Tongue (tissue), 2 donors: ENCODE results near the gene RNF183. TPM values are rescaled to one million over a fixed set of nuclear protein-coding genes. Genes with fewer than 3 reads are reported as not detected.

Experiments used
- DNase-seq: peaks from one replicate; pipeline ENCODE4 v3.0.0-alpha.2; 2015
- total RNA-seq: library from RNA; depleted of rRNA; stranded (reverse); fragments of >200 nt; gene quantifications from one replicate; pipeline ENCODE4 v1.2.3, GENCODE V29; 2014

RNF183 gene, protein sequence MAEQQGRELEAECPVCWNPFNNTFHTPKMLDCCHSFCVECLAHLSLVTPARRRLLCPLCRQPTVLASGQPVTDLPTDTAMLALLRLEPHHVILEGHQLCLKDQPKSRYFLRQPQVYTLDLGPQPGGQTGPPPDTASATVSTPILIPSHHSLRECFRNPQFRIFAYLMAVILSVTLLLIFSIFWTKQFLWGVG
- 0.21 TPM for total RNA-seq

DNA sequence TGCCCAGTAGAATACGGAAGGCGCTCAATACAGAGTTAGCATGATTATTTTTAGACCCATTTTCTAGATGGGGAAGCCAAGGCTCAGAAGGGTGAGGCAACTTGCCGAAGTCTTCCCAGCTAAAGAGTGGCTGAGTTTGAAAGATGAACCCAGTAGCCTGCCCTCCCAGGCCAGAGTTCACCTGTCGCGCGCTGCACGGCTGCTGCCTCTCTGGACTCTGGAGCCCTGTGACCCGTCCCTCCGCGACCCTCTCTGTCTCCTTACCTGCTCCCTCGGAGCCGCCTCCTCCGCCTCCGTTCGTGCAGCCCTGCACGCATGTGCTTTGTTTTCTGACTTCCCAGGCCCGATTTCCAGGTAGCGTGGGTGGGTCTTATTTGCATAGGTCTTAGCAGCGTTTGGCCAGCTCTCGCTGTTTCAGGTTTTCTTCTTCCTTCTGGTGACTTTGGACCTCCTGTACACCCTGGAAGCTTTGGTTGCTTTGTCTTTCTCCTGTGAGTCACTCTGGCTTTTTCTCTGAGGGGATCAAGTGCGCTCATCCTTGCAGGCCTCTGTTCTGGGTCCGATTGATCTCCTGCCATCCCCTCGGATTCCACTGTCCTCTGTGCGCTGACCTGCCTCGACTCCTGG is at the start of gene RNF183:
RNF183 (minus strand) TSS at position 585 of the 627 bp plus-strand sequence. CDS start 5,192 bp downstream, outside the sequence.
- DNase-seq = no peak

DNA sequence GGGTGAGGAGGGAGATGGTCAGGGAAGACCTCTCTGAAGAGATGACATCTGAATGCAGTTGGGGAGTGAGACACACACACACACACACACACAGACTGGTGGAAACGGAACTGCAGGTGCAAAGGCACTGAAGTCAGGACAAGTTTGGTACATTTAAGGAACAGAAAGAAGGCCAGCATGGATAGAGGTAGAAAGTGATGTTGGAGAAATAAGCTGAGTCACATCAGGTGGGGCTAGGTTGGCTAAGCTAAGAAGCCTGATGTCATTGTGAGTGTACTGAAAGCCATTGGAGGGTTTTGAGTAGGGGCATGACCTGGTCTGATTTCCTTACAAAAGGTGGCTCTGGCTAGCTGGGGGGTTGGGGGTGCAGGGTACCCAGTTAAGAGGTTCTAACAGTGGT is 49.2 kb upstream of the RNF183 start:
- no peak for DNase-seq

DNA sequence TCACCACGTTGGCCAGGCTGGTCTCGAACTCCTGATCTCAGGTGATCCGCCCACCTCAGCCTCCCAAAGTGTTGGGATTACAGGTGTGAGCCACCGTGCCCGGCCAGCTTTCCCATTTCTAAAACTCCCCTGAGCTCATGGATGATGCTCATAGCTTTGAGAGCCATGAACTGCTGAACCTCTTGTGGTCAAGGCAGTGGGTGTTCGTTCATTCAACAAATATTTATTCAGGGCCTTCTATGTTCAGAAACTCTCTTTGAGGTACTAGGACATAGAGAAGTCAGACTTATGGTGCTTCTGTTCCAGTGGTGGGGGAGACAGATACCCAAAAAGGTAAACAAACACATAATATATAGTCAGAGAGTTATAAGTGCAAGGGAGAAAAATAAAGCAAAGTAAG is 48.8 kb upstream of the RNF183 start:
- DNase-seq = no peak

DNA sequence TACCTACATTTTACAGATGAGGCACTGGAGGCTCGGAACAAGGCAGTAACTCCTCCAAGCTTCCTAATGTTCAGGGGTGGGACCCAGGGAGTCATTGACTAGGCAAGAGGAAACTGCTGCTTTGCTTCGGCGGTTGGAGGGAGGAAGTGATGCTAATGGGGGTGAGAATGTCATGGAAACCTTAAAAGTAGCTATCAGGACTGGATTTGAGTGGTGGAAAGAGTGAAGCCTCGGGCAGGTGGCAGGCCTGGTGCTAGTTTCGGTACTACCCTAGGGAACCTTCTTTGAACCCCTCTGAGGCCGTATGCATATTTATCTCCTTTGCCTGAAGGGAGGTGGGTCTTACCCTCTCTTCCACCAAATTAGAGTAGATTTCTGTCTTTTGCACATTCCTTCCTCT is 47.8 kb upstream of the RNF183 start:
- DNase-seq = no peak

DNA sequence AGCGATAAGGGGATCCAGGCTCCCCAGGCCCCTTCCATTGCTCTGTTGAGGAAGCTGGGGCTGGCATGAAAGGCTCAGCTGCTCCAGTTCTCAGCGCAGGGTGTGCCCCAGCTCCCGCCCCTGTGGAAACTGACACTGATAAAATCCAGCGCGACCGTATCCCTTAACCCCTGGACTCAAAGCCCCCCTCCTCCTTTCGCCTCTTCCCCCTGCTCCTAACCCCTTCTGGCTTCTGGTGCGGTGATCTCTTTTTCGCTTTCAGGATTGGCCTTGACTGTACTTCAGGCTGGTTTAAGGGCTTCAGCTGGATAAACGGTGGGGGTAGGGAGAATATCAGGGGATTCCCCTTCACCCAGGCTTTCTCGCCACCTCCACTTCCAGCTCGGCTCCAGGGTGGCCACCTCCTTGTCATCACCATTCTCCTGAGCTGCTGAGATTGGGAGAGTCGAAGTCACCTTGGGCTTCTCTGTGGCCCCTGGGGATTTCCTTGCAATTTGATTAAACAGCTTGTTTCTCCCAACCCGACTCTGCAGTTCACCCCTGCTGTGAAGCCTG is 47.0 kb upstream of the RNF183 start:
- DNase-seq = no peak

DNA sequence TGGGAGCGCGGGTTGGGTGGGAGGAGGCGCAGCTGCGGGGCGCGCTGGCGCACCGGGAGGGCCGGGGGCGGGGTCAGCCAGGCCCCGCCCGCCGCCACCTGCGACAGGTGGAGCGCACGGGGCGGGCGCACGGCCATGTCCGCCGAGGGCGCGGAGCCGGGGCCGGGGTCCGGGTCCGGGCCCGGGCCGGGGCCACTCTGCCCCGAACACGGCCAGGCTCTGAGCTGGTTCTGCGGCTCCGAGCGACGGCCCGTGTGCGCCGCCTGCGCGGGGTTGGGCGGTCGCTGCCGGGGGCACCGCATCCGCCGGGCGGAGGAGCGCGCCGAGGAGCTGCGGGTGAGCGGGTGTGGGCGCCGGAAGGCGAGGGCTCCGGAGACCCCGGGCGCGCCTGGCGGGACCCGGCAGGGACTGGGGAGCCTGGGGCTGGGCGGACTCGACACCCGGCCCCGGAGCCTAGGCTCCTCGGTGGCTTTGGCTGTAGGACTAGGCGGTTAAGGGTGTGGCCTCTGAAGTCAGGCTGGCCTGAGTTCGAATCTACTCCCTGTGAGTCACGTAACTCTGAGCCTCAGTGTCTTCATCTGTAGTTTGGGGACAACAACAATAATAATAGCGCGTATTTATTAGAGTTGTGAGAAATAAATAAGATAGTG is 46.4 kb upstream of the RNF183 start, which contains the start of gene BSPRY:
BSPRY (plus strand) TSS at position 97 of the 650 bp plus-strand sequence; CDS start at position 136, 39 bp downstream.
- no peak for DNase-seq

DNA sequence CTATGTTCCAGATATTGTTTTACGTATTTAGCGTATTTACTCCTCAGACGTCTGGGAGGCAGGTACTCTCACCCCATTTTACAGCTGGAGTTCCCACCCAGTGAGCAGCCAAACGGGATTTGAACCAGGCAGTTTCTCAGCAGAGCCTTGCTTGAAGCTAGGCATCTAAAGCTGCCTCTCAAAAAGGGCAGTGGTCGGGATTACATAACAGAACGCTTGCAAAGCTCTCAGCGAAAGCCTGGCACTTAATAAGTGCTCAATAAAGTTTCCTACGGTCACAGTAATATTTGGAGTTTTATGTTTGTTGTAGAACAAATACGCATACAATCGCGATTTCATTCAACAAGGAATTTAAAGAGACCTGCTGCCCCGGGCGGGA is 45.9 kb upstream of the RNF183 start:
- no peak for DNase-seq

DNA sequence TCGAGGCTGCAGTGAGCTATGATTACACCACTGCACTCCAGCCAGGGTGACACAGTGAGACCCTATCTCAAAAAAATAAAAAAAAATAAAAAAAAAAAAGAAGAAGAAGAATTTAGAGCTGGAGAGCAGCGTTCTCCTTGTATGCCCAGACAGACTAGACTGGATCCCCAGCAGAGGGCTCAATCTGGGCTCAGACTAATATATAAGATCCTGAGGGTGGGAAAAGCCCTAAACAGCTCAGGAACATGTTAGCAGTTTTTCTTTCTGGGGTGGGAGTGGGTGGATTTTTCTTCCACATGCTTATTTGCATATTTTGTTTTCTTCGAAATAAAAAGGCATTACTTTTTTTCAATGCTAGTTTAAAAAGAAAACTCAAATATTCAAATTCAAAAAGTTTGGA is 45.3 kb upstream of the RNF183 start:
- DNase-seq = no peak

DNA sequence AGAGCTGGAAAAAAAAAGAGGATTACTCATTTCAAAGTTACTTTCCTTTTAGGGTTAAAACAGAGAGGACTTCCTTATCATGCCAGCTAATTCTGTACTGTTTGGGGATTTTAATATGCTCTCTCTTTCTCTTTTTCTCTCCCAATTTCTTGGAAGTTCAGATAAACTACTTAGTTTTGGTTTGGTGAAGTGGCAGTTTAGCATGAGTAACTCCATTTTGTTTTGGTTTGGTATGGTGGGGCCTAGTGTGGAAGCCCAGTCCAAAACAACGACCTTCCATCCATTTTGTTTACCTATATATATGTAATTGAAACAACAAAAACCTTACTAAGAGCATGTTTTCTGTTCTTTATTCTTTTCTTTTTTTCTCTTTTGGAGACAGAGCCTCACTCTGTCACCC is 42.5 kb upstream of the RNF183 start:
- no peak for DNase-seq

DNA sequence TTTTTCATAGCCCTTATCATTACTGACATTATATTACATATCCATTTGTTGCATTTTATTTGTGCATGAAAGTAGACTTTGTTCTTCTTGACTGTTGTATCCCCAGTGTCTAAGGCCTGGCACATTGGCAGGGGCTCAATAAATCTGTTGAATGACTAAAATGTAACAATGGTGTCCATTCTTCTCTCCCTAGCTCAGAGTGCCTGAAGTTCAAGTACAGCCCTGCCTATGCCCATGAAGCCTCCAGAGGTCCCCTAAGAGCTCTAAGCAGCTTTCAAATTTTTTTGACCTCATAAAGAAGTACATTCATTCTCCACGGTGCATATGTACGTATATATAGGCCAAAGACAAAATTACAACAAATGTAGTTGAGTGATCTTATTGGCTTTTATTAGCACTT is 42.0 kb upstream of the RNF183 start:
- DNase-seq = no peak

DNA sequence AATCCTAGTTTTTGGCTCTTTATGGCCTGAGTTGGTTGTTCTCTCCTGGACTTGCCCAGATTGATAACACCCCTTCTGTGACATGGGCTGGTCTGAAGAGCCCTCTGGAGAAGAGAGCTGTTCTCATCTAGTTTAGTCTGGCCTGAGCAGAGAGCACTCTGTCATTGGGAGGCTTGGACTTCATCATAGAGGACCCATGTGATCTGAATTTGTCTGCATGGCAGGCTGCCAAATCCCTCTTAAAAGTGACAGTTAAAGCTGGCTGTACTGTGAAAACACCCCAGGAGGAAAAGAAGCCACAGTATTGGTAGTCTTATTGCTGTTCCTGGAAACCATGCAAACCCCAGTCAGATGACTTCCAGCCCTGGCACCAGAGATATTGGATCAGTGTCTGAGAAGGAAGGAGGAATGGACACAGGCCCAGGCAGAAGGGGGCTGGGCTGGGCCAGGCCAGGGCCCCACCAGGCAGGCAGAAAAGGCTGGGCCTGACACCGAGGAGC is 40.6 kb upstream of the RNF183 start:
- DNase-seq = peak; percentile 95

DNA sequence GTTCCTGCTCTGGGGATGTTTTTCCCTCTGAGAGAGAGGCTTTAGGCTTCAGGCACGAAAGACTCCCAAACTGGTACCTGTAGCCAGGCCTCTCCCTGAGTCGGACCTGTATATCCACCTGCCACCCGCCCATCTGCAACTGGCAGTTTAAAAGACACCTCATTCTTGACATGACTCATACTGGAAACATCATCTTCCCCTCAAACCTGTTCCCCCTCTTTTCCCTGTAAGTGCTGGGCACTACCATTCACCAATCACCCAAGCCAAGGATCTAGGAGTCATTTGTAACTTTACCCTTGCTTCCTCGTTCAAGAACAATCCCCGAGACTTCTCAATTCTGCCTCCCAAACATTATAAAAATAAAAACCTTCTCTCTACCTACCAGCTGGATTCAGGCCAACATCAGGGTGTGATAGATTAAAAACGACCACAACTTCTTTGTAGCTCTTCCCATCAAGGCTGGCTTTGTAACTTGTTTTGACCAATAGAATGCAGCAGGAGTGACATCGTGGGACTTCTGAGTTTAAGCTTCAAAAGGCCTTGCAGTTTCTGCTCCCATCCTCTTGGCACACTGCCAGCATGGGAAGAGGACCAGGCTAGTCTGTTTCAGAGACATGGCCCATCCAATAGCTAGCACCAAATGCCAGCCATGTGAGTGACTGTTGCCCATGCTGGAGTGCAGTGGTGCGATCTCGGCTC is 38.7 kb upstream of the RNF183 start:
- peak; percentile 51 for DNase-seq

DNA sequence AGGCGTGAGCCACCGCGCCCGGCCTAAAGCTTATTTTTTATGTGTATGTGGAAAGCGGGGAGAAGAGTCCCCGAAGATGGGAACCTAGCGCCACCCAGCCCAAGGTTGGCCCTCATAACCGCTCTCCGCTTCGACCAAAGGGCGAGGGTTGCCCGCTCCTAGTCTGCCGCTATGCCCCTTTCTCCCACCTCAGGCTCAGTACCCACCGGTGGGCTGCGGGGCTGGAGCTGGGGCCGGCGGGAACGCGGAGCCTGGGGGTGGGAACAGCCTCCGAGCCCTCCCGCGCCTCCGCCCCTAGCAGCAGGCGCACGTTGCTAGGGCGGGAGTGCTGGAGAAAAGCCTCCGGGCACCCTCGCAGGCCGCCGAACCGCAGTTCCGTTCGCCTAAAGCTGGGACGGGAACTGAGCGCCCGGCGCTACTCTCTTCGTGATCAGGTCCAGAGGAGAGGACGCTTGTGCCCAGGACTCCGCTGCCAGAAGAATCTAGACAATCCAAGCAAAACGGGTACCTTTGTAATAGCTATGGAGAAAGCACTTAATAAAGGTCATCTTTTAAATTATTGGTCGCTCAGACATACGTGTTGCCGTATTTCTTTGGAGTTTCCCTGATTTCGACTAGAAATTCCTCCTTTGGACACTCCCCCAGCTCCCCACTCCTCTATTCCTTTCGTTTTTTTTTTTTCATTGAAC is 37.0 kb upstream of the RNF183 start, which contains the start of gene WDR31:
WDR31 (minus strand) TSS at position 265 of the 689 bp plus-strand sequence. CDS start 8,253 bp downstream, outside the sequence.
- peak; percentile 95 for DNase-seq

DNA sequence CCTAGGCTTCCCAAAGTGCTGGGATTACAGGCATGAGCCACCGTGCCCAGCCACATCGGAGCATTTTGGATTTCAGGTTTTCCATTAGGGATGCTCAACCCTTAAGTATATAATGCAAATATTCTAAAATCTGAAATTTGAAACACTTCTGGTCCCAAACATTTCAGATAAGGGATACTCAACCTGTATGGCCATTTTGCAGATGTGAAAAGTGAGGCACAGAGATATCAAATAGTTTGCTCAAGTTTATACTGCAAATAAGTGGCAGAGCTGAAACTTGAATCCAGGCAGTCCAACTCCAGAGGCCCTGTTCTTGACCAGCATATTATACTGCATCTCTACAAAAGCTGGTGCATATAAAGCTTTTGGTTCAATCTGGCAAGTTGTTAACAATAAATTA is 34.5 kb upstream of the RNF183 start:
- DNase-seq = no peak

DNA sequence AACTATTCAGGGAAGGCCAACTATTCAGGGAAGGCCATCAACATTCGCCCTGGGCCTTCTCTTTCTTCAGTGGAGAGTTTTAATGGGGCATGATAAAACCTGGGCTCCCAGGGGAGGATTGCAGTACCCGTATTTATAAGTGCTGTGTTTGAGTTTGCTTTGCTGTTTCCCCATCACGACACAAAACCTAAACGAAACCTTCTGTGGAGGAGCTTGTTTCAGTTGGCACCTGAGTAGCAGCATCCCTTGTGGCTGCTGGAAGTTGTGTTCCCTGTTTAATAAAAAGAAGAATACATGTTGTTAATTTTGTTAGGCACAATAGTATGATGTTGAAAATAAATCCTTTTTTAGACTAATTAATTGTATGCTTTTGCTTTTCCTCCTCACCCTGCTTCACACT is 28.6 kb upstream of the RNF183 start:
- DNase-seq = no peak

DNA sequence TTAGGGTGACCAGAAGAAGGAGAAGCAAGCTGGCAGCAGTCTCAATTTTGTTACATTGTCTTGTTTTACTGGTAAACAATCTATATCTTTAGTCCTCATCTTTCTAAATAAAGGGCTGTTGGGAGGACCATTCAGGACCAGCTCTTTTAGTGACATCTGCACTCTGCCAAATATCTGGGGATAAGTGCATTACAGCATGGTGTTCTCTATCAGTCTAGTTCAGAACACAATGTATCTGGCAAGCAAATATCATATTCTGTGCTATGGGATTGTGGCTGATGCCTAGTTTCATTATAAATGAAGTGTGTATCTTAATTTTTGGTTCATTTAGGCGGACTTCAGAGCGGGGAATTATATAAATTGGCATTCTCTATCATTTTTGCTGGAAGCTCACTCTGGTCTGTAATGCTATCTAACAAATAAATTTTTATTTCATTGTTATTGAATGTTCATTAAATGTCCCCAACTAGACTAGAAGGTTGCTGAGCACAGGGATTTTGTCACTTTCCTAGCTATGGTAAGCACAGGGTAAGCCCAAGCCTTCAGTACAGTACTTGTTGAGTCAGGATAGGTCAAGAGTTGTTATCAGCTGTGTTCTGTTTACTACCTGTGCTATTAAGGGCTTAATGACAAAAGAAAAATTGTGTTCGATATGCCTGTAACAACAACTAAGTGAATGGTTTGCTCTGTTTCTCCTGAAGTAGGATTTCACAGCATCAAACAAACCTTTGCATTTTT is 25.0 kb upstream of the RNF183 start:
- no peak for DNase-seq

DNA sequence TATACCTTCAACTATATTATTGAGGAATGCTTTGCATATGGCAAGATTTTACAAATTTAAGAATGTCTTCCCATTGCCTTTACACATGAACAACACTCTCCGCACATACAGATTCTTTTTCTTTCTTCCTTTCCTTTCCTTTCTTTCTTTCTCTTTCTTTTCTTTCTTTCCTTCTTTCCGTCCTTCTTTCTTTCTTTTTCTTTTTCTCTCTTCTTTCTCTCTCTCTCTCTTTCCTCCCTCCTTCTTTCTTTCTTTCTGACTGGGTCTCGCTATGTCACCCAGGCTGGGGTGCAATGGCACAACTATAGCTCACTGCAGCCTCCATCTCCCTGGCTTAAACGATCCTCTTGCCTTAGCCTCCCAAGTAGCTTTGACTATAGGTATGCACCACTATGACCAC is 23.1 kb upstream of the RNF183 start:
- no peak for DNase-seq

DNA sequence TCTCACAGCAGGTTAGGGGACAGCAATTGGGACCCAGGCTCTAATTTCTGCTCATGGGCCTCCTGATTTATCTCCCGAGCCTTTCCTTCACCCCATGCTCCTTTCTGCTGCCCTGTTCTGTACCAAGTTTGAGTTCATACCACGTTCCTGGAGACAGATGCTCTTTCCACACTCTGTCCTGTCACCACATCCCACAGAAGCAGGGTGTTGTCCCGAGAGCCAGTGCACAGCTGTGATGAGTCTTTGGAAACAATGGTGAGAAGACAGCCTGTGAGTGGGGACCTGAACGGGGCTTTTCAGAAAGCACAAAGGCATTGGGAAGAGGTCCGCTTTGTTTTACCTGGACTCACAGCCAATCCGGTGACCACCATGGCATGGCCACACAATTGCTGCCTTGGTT is 19.5 kb upstream of the RNF183 start:
- DNase-seq = no peak

DNA sequence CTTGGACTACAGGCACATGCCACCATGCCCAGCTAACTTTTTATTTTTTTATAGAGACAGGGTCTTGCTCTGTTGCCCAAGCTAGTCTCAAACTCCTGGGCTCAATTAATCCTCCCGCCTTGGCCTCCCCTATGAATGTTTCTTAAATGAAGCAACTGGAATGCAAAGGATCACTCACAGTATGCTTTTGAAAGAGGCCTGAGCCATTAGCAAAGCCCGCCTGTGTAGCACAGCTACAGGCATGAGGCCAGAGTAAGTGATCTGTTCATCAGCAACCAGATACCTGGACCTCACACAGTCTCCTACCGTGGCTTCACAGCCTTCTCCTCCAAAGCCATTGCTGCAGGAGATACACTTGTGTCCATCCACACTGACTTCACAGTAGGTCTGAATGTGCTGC is 16.9 kb upstream of the RNF183 start:
- no peak for DNase-seq

DNA sequence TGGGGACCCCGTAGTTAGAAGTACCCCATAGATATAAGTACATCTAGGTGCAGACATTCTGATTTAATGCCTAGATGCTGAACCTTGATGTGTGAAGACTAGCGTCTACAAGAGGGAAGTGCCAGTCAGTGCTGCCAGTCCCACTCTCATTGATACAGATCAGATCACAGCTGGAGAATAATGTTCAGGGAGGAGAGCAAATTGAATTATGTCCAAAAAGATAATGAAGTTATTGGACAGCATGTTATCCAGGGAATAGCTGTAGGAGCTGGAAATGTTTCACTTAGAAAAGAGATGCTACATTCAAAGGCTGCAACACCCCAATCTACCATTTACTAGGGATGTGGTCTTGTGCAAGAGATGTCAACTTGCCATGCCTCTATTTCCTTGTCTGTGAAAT is 15.9 kb upstream of the RNF183 start:
- no peak for DNase-seq

DNA sequence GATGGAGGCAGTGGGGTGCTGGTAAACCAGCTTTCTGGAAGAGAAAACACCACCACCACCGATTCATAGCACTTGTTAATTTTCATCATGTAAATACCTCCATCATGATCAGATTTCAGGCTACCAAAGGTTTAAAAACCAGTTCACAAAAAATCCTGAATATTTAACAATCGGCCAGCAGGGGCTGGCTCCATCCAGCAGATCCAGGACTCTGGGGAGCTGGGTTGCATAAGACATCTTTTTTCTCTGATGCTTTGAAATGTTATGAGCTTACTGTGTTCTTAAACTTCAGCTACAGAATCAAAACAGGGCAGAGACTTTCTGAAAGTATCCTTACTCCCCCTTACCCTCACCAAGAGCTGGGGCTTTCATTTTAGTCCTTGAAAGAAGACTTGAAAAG is 14.6 kb upstream of the RNF183 start:
- no peak for DNase-seq
